GM06990 (cell line): Measurements from ENCODE around the gene TBCC.

Source experiments
- DNase-seq: peaks from one replicate; pipeline ENCODE4 v3.0.0-alpha.2; 2011; ENCODE audit not compliant: insufficient read length; ENCODE audit errors: extremely low read depth
- H3K27me3 ChIP-seq: replicated peaks from 2 replicates; pipeline ENCODE4 v1.6.0; 2011; ENCODE audit warnings: low read length; ENCODE audit not compliant: control insufficient read depth, insufficient read depth
- H3K36me3 ChIP-seq: 2 replicates; pipeline ENCODE4 v1.5.1; 2011; ENCODE audit warnings: low read length; ENCODE audit not compliant: control insufficient read depth, insufficient read depth
- H3K4me3 ChIP-seq: replicated peaks from 2 replicates; pipeline ENCODE4 v1.5.1; 2011; ENCODE audit warnings: low read depth, mild to moderate bottlenecking, control low read depth, low read length
- CTCF ChIP-seq: IDR thresholded peaks from 2 replicates; pipeline ENCODE4 v1.5.1; 2011; ENCODE audit warnings: low read length, control low read depth, mild to moderate bottlenecking, inconsistent platforms; ENCODE audit not compliant: insufficient read depth, poor library complexity, severe bottlenecking

Gene TBCC

DNA sequence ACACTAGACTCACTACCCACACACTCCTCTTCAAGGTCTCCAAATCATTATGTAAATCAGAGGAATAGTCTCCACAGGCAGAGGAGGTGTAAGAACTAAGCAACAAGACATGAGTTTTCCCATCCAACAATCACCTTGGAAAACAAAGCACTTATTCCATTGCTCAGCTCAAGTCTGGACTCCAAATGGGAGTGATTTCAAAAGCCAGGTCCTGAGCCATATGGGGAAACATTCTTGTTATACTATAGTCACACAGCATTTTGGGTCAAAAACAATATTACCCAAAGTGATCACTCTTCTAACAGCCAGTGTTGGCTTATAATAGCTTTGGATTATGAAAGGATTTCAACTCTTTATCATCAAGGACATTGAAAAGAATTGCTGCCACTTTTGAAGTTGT, 19.9 kb downstream of the TBCC start:
- H3K27me3 ChIP-seq: no peaks in the 10 kb centered on the region; the same call in 1 of the 2 replicates
- no peak for TF ChIP-seq CTCF

DNA sequence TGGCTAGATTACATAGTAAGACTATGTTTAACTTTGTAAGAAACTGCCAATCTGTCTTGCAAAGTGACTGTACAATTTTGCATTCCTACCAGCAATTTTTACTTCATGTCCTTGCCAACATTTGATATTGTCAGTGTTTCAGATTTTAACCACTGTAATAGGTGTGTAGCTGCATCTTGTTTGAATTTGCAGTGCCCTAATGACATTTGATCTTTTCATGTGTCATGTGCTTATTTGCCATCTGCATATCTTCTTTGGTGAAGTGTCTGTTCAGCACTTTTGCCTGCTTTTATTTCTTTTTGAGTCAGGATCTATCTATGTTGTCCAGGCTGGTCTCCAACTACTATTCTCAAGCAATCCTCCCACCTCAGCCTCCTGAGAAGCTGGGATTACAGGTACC, 21.1 kb downstream of the TBCC start:
- no peak for DNase-seq
- TF ChIP-seq CTCF: no peak
- no peaks in the 10 kb centered on the region for H3K36me3 ChIP-seq
- no peak overlapping the region for H3K4me3 ChIP-seq
- no peaks in the 10 kb centered on the region; the same call in 1 of the 2 replicates for H3K27me3 ChIP-seq

More for the DNA sequence above, 19.9 kb downstream of the TBCC start:
- H3K36me3 ChIP-seq: no peaks in the 10 kb centered on the region
- DNase-seq: no peak
- no peak overlapping the region for H3K4me3 ChIP-seq

GRCh38 chr6:42722497-42722896, 23.4 kb downstream of the TBCC start, which contains the start of gene PRPH2:
PRPH2 (minus strand) TSS chr6:42722597; CDS start chr6:42722334, 263 bp downstream.
- Histone ChIP-seq H3K4me3 (no peak within 1 kb of the TSS), H3K27me3 (no peaks in the 10 kb centered on the region; the same call in 1 of the 2 replicates), H3K36me3 (no peaks in the 10 kb centered on the region)
- no peak for TF ChIP-seq CTCF
- no peak for DNase-seq

DNA sequence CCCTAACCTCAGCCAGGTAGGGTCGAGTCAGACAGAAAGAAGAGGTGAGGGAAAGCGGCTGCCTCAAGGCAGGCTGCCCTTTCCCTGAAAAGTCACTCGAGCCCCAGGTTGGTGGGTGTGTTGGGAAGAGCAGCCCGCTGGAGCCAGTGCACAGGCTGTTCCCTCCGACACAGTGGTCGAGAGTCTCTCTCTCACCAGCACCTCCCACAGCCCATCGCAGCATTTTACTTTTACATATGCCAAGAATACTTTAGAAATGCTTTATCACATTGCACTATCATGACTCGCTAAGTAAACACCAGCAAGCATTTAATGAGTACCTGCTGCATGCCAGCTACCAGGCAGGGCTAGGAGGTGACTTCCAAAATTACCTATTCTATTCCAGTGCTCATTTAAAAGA, 25.2 kb downstream of the TBCC start:
- no peak for TF ChIP-seq CTCF
- H3K36me3 ChIP-seq: no peaks in the 10 kb centered on the region
- DNase-seq: no peak

DNA sequence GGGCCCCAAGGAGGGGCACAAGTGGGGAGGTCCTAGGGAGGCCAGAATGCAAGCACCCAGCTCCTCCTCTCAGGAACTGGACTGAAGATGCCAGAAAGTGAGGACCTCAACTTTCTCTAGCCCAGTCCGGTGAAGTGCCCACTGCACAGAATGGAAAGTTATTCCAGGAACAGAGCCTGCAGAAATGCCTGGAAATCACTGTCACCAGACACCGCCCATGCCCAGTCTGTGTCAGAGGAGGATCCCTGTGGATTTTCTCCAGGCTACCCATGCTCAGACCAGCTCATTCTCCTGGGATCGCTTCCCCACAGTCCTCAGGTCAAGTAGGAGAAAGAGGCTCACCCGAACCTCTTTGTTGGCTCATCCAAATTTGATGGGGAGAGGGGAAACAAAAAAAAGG, 30.0 kb downstream of the TBCC start:
- TF ChIP-seq CTCF: no peak
- DNase-seq: no peak
- no peaks in the 10 kb centered on the region for H3K27me3 ChIP-seq
- H3K4me3 ChIP-seq: no peak overlapping the region
- no peaks in the 10 kb centered on the region for H3K36me3 ChIP-seq

More for the DNA sequence above, 25.2 kb downstream of the TBCC start:
- H3K4me3 ChIP-seq: no peak overlapping the region
- no peaks in the 10 kb centered on the region; the same call in 1 of the 2 replicates for H3K27me3 ChIP-seq
